Endometrium (tissue), 2 donors: ENCODE results near the gene OR6C65.

Experiments
- FAIRE-seq: peaks from 2 replicates; lab custom pipeline; 2012; peaks lifted over from hg19 to GRCh38; lab: Jason Lieb, UNC
- donor health status: control.
- donor health status: control.

OR6C65 gene

DNA sequence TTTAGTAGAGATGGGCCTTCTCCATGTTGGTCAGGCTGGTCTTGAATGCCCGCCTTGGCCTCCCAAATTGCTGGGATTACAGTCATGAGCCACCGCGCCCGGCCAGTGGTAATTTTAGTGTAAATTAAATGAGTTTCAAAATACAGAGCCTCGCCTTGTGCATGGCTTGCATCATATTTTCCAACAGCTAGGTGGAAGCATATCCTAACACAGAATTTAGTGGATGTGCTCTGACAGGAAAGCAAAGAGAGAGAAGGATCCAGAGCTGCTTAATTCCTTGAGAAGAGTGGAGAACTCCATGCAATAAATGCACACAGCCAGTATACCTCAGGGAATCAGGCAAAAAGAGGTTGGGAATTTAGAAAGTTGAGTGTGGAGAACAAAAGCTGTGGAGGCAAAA, 46.0 kb downstream of the OR6C65 start:
- FAIRE-seq, result no peak

DNA sequence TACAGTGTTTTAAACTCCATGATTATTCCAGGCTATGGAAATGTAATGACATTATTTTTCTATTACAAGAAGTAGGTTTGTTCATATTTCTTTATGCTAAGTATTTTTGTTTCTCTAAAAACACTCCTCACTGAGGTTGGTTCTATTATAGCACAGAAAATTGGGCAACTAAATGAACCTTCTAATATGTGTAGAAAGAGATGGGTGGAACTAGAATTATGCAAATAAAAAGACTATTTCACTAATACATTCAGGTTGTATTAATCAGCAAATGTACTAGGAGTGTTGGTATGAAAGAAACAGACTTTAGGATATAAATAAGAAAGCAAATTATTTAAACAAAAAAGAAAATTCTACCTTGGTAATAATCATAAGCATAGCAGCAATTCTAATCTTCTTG, 48.5 kb downstream of the OR6C65 start:
- FAIRE-seq, result no peak
